Progenitor cell of endocrine pancreas (in vitro differentiated cells): ENCODE measurements around the gene RNASEH1. TPM values are rescaled to one million over a fixed set of nuclear protein-coding genes. Genes with fewer than 3 reads are reported as not detected.
A peak's percentile ranks its signal among the peaks of the same experiment; 100 is the strongest.
"Not testable (repeated sequence)": the region's sequence is repeated elsewhere in the genome, so short reads cannot be mapped to it uniquely, and the experiment has no call there.

ENCODE experiments used
- DNase-seq: peaks from one replicate; pipeline ENCODE4 v3.0.0; 2021; ENCODE audit warnings: low spot score; ENCODE audit not compliant: unreplicated experiment
- H3K27ac Mint-ChIP-seq: 2 replicates; pipeline ENCODE4 v1.8.0; 2021; ENCODE audit warnings: mild to moderate bottlenecking, moderate library complexity, mixed read lengths
- H3K27me3 Mint-ChIP-seq: 2 replicates; pipeline ENCODE4 v1.8.0; 2021; ENCODE audit warnings: mixed read lengths
- H3K36me3 Mint-ChIP-seq: 2 replicates; pipeline ENCODE4 v1.8.0; 2022; ENCODE audit warnings: mixed read lengths; ENCODE audit not compliant: insufficient read depth
- H3K4me1 Mint-ChIP-seq: 2 replicates; pipeline ENCODE4 v1.8.0; 2021; ENCODE audit warnings: low read depth, mixed read lengths
- H3K4me3 Mint-ChIP-seq: 2 replicates; pipeline ENCODE4 v1.8.0; 2021; ENCODE audit warnings: low read depth, mild to moderate bottlenecking, moderate library complexity, mixed read lengths
- H3K9me3 Mint-ChIP-seq: 2 replicates; pipeline ENCODE4 v1.8.0; 2021; ENCODE audit warnings: low read depth, mixed read lengths
- CTCF ChIP-seq: fragments of 200-600 bp; sonication (generic); IDR thresholded peaks from one replicate; pipeline ENCODE4 v1.5.0; 2021; ENCODE audit warnings: antibody characterized with exemption, mild to moderate bottlenecking; ENCODE audit not compliant: unreplicated experiment
- total RNA-seq: library from RNA; stranded (reverse); gene quantifications from 2 replicates; pipeline ENCODE4 v1.2.1, GENCODE V29; 2021

Gene RNASEH1
- total RNA-seq, 1 donor from 2014 or later: 18.5 TPM

GRCh38 chr2:3520591-3520990 is 37.5 kb downstream of the RNASEH1 start:
- no peaks in the 10 kb centered on the region for H3K27me3 Mint-ChIP-seq
- DNase-seq: no peak
- peaks cover 14% of the 10 kb centered on the region for H3K36me3 Mint-ChIP-seq
- no peak overlapping the region for H3K27ac Mint-ChIP-seq
- H3K4me1 Mint-ChIP-seq: peaks cover 41% of the 10 kb centered on the region
- H3K9me3 Mint-ChIP-seq: peaks cover 4% of the 10 kb centered on the region
- TF ChIP-seq CTCF: no peak
- peak overlapping the region; percentile 86 for H3K4me3 Mint-ChIP-seq

GRCh38 chr2:3519255-3520205 is 38.6 kb downstream of the RNASEH1 start, which contains the start of gene ADI1:
Gene ADI1, minus strand, starts transcription at chr2:3519531. Its CDS starts 44 bp downstream, at chr2:3519487.
- Mint-ChIP-seq H3K27ac (peak within 1 kb of the TSS; percentile 95), H3K36me3 (peaks cover 21% of the 10 kb centered on the region), H3K9me3 (peaks cover 7% of the 10 kb centered on the region), H3K4me1 (peaks cover 42% of the 10 kb centered on the region), H3K27me3 (no peaks in the 10 kb centered on the region), H3K4me3 (peak within 1 kb of the TSS; percentile 86)
- peak; percentile 59 for DNase-seq
- no peak for TF ChIP-seq CTCF

- peak; percentile 98 for DNase-seq
- Mint-ChIP-seq H3K27ac (peak overlapping the region; percentile 95), H3K27me3 (no peaks in the 10 kb centered on the region), H3K4me3 (peak overlapping the region; percentile 86), H3K9me3 (peaks cover 7% of the 10 kb centered on the region), H3K4me1 (peaks cover 37% of the 10 kb centered on the region), H3K36me3 (peaks cover 27% of the 10 kb centered on the region)
- no peak for TF ChIP-seq CTCF
These were observed 39.5 kb downstream of the RNASEH1 start for GRCh38 chr2:3518496-3519254.

GRCh38 chr2:3517948-3518495 is 40.1 kb downstream of the RNASEH1 start:
- H3K27ac Mint-ChIP-seq: peak overlapping the region; percentile 95
- H3K9me3 Mint-ChIP-seq: peaks cover 7% of the 10 kb centered on the region
- peaks cover 29% of the 10 kb centered on the region for H3K36me3 Mint-ChIP-seq
- no peak for DNase-seq
- H3K4me3 Mint-ChIP-seq: peak overlapping the region; percentile 86
- no peak for TF ChIP-seq CTCF
- peaks cover 31% of the 10 kb centered on the region for H3K4me1 Mint-ChIP-seq
- H3K27me3 Mint-ChIP-seq: no peaks in the 10 kb centered on the region

- H3K4me3 Mint-ChIP-seq: peak overlapping the region; percentile 65
- H3K36me3 Mint-ChIP-seq: peaks cover 31% of the 10 kb centered on the region
- H3K4me1 Mint-ChIP-seq: peaks cover 30% of the 10 kb centered on the region
- peaks cover 7% of the 10 kb centered on the region for H3K9me3 Mint-ChIP-seq
- peak overlapping the region; percentile 46 for H3K27ac Mint-ChIP-seq
- DNase-seq: no peak
- no peaks in the 10 kb centered on the region for H3K27me3 Mint-ChIP-seq
- TF ChIP-seq CTCF: no peak
These were observed 41.3 kb downstream of the RNASEH1 start for GRCh38 chr2:3516831-3517230.

- H3K9me3 Mint-ChIP-seq, DNase-seq, H3K27ac Mint-ChIP-seq, H3K4me3 Mint-ChIP-seq, H3K27me3 Mint-ChIP-seq: not testable (repeated sequence)
- Mint-ChIP-seq H3K4me1 (peaks cover 21% of the 10 kb centered on the region), H3K36me3 (peaks cover 41% of the 10 kb centered on the region)
These were observed 42.7 kb downstream of the RNASEH1 start for GRCh38 chr2:3515438-3515837.
